GM12878 (cell line): ENCODE results near the gene SMIM44. TPM values are rescaled to one million over a fixed set of nuclear protein-coding genes. Genes with fewer than 3 reads are reported as not detected.
A peak's percentile ranks its signal among the peaks of the same experiment; 100 is the strongest.

Experiments
- ATAC-seq: fragments of 200-7000 bp; cut with Tn5 transposase; 3 replicates; pipeline ENCODE4 v1.9.1; 2020; ENCODE audit warnings: mild to moderate bottlenecking, moderate library complexity
- BruUV-seq: library from RNA; stranded (reverse); fragments of 400-500 nt; replicated peaks from 2 replicates; lab custom pipeline; 2021; lab: Mats Ljungman, UMichigan
- CTCF ChIA-PET: fragments of 300-600 bp; sonication (Branson Sonifier 250); formaldehyde crosslinking; extraction: SDS; loops from one replicate; lab custom pipeline; 2021; ENCODE audit warnings: inconsistent platforms; lab: Yijun Ruan, JAX
- POLR2A ChIA-PET: fragments of 350-600 bp; formaldehyde crosslinking; extraction: SDS; loops from one replicate; lab custom pipeline; 2021; ENCODE audit warnings: inconsistent platforms; lab: Charles Lee
- RAD21 ChIA-PET: fragments of 300-600 bp; sonication (Branson Sonifier 250); formaldehyde crosslinking; loops from one replicate; lab custom pipeline; 2023; ENCODE audit warnings: antibody characterized with exemption; ENCODE audit not compliant: unreplicated experiment; lab: Charles Lee
- SMC1A ChIA-PET: fragments of 300-600 bp; sonication (Branson Sonifier 250); formaldehyde crosslinking; loops from one replicate; lab custom pipeline; 2023; ENCODE audit not compliant: unreplicated experiment, uncharacterized antibody; lab: Charles Lee
- DNase-seq: peaks from one replicate; pipeline ENCODE4 v3.0.0-alpha.2; 2011; ENCODE audit warnings: low read depth, low spot score
- FAIRE-seq: peaks from 3 replicates; lab custom pipeline; 2011; peaks lifted over from hg19 to GRCh38; lab: Jason Lieb, UNC
- H2AFZ ChIP-seq: 2 replicates; pipeline ENCODE4 v1.6.0; 2011; ENCODE audit warnings: low read depth, low read length, control low read depth; ENCODE audit not compliant: control insufficient read depth
- H3K27ac ChIP-seq: 2 replicates; pipeline ENCODE4 v1.5.1; 2011; ENCODE audit warnings: control low read depth; ENCODE audit not compliant: control insufficient read depth, insufficient read depth
- H3K27me3 ChIP-seq, 2 experiments: replicated peaks in 1 of 2; 2 replicates each; pipeline versions ENCODE4 v1.6.0 to v1.6.1; 2011; ENCODE audit warnings: low read length in 1 of 2; ENCODE audit not compliant: control insufficient read depth in 2 of 2, insufficient read depth in 2 of 2
- H3K36me3 ChIP-seq, 2 experiments: 2 replicates each; pipeline ENCODE4 v1.5.1; 2011; ENCODE audit warnings: low read length in 1 of 2; ENCODE audit not compliant: control insufficient read depth in 2 of 2, insufficient read depth in 2 of 2
- H3K4me1 ChIP-seq: 2 replicates; pipeline ENCODE4 v1.6.1; 2011; ENCODE audit warnings: mild to moderate bottlenecking, low read length, moderate library complexity, mixed read lengths; ENCODE audit not compliant: control insufficient read depth, insufficient read depth
- H3K4me2 ChIP-seq: 2 replicates; pipeline ENCODE4 v1.6.0; 2011; ENCODE audit warnings: control low read depth; ENCODE audit not compliant: control insufficient read depth, insufficient read depth
- H3K4me3 ChIP-seq: fragments of 200-600 bp; sonication (generic); 2 replicates; pipeline ENCODE4 v1.5.1; 2016
- H3K79me2 ChIP-seq: 2 replicates; pipeline ENCODE4 v1.6.0; 2011; ENCODE audit warnings: low read length; ENCODE audit not compliant: control insufficient read depth, insufficient read depth
- H3K9ac ChIP-seq: 2 replicates; pipeline ENCODE4 v1.8.0; 2011; ENCODE audit warnings: low read length, control low read depth, mixed read lengths; ENCODE audit not compliant: control insufficient read depth, insufficient read depth
- H3K9me3 ChIP-seq: replicated peaks from 3 replicates; pipeline ENCODE4 v1.5.1; 2011; ENCODE audit warnings: mild to moderate bottlenecking, low read length; ENCODE audit not compliant: control insufficient read depth, insufficient read depth
- H4K20me1 ChIP-seq: 2 replicates; pipeline ENCODE4 v1.6.0; 2011; ENCODE audit not compliant: control insufficient read depth, insufficient read depth
- CBFB ChIP-seq: IDR thresholded peaks from 2 replicates; pipeline ENCODE4 v1.6.1; 2016; ENCODE audit warnings: antibody characterized with exemption, low read depth
- CTCF ChIP-seq, 3 experiments: IDR thresholded peaks in 2 of 3; conservative IDR thresholded peaks in 1 of 3; 2 replicates each; pipeline ENCODE4 v1.5.1; 2011; ENCODE audit warnings: low read depth in 3 of 3, low read length in 3 of 3, mild to moderate bottlenecking in 3 of 3, control low read depth in 2 of 3, moderate library complexity in 2 of 3, inconsistent platforms in 1 of 3, mixed read lengths in 1 of 3; ENCODE audit not compliant: control insufficient read depth in 2 of 3, insufficient read depth in 1 of 3; ENCODE audit errors: extremely low read depth in 1 of 3
- EGR1 ChIP-seq, 2 experiments: IDR thresholded peaks; 1 replicate in 1 of 2; 2 replicates in 1 of 2; pipeline ENCODE4 v1.6.1; 2011 to 2012; ENCODE audit warnings: low read depth in 2 of 2, low read length in 2 of 2, borderline replicate concordance in 1 of 2, mild to moderate bottlenecking in 1 of 2, moderate library complexity in 1 of 2
- FOXK2 ChIP-seq: fragments of 450-650 bp; IDR thresholded peaks from 2 replicates; pipeline ENCODE4 v1.6.1; 2017; ENCODE audit warnings: mild to moderate bottlenecking, moderate library complexity
- HDGF ChIP-seq: fragments of 450-650 bp; IDR thresholded peaks from 2 replicates; pipeline ENCODE4 v1.6.1; 2016; ENCODE audit warnings: antibody characterized with exemption
- IKZF1 ChIP-seq: fragments of 450-650 bp; conservative IDR thresholded peaks from 2 replicates; pipeline ENCODE4 v1.6.1; 2017; ENCODE audit warnings: antibody characterized with exemption, mild to moderate bottlenecking
- MEF2A ChIP-seq: IDR thresholded peaks from 2 replicates; pipeline ENCODE4 v1.6.1; 2011; ENCODE audit warnings: low read depth, mild to moderate bottlenecking, low read length, moderate library complexity; ENCODE audit not compliant: insufficient read depth
- MEF2B ChIP-seq: fragments of 450-650 bp; IDR thresholded peaks from 2 replicates; pipeline ENCODE4 v1.6.1; 2018; ENCODE audit warnings: mild to moderate bottlenecking, moderate library complexity; ENCODE audit not compliant: partially characterized antibody, poor library complexity, severe bottlenecking
- NR2F1 ChIP-seq: fragments of 450-650 bp; conservative IDR thresholded peaks from 2 replicates; pipeline ENCODE4 v1.6.1; 2017; ENCODE audit warnings: mild to moderate bottlenecking
- PAX5 ChIP-seq: IDR thresholded peaks from 2 replicates; pipeline ENCODE4 v1.6.1; 2011; ENCODE audit warnings: low read depth, low read length, borderline replicate concordance
- PKNOX1 ChIP-seq: fragments of 450-650 bp; IDR thresholded peaks from 2 replicates; pipeline ENCODE4 v1.6.1; 2016; ENCODE audit warnings: mild to moderate bottlenecking
- RAD21 ChIP-seq: IDR thresholded peaks from 2 replicates; pipeline ENCODE4 v1.6.1; 2011; ENCODE audit warnings: mild to moderate bottlenecking, low read depth, low read length, moderate library complexity; ENCODE audit not compliant: insufficient read depth
- RAD51 ChIP-seq: fragments of 450-650 bp; IDR thresholded peaks from 2 replicates; pipeline ENCODE4 v1.6.1; 2016; ENCODE audit warnings: moderate library complexity, mild to moderate bottlenecking, inconsistent platforms
- RB1 ChIP-seq: fragments of 450-650 bp; formaldehyde crosslinking; IDR thresholded peaks from 2 replicates; pipeline ENCODE4 v1.6.1; 2017; ENCODE audit warnings: mild to moderate bottlenecking, borderline replicate concordance
- RUNX3 ChIP-seq: IDR thresholded peaks from 2 replicates; pipeline ENCODE4 v1.6.1; 2012; ENCODE audit warnings: low read length, inconsistent platforms
- SMARCA5 ChIP-seq: fragments of 450-650 bp; IDR thresholded peaks from 2 replicates; pipeline ENCODE4 v1.6.1; 2017; ENCODE audit warnings: mild to moderate bottlenecking
- SMC3 ChIP-seq: IDR thresholded peaks from 2 replicates; pipeline ENCODE4 v1.6.1; 2011; ENCODE audit warnings: low read length, improper control_type of control experiment, borderline replicate concordance
- SRF ChIP-seq, 2 experiments: IDR thresholded peaks; 2 replicates each; pipeline ENCODE4 v1.6.1; 2011; ENCODE audit warnings: low read depth in 2 of 2, low read length in 2 of 2, mild to moderate bottlenecking in 1 of 2, moderate library complexity in 1 of 2
- TAF1 ChIP-seq: IDR thresholded peaks from 2 replicates; pipeline ENCODE4 v1.6.1; 2011; ENCODE audit warnings: mild to moderate bottlenecking, low read depth, low read length, borderline replicate concordance
- YY1 ChIP-seq: IDR thresholded peaks from 2 replicates; pipeline ENCODE4 v1.6.1; 2011; ENCODE audit warnings: low read depth, mild to moderate bottlenecking, low read length
- WGBS: methylation state at CpG from one replicate; pipeline ENCODE4 v1.1.6; 2016; ENCODE audit warnings: low lambda C conversion rate; ENCODE audit not compliant: insufficient replicate concordance, insufficient coverage; ENCODE audit errors: missing lambda C conversion rate; 5-methylcytosine and 5-hydroxymethylcytosine counted together
- in situ Hi-C: fragments of 300-500 bp; cut with MboI; formaldehyde crosslinking; loops from 9 replicates; pipeline ENCODE4 v1.14.3; 2018; ENCODE audit warnings: mixed read lengths
- intact Hi-C: fragments of 100-400 bp; cut with micrococcal nuclease; formaldehyde crosslinking; loops from one replicate; pipeline ENCODE4 v1.14.2; 2022; ENCODE audit not compliant: unreplicated experiment
- polyA plus RNA-seq, 11 experiments: library from polyadenylated mRNA; depleted of rRNA in 4 of 11; unstranded in 6 of 11; stranded (reverse) in 5 of 11; fragments of >200 nt; fragmentation: Nextera tagmentation in 4 of 11; fragmentation: Illumina TruSeq in 1 of 11; extraction: Ambion mirVana in 4 of 11; extraction: Trizol in 1 of 11; gene quantifications; 1 replicate in 1 of 11; 2 replicates in 10 of 11; pipeline versions ENCODE4 v1.2.1 to v1.2.3, GENCODE V29; 2011 to 2016; ENCODE audit warnings: inconsistent platforms in 2 of 11, missing spikeins in 2 of 11, low read depth in 1 of 11
- total RNA-seq, 4 experiments: library from RNA; depleted of rRNA in 3 of 4; stranded (reverse); fragments of >200 nt in 3 of 4; fragmentation: Illumina TruSeq in 1 of 4; extraction: Trizol in 1 of 4; gene quantifications; 2 replicates each; pipeline versions ENCODE4 v1.2.1 to v1.2.3, GENCODE V29; 2013 to 2021
- TF ChIP-seq, protein P1 (sequence below): IDR thresholded peaks from 2 replicates; pipeline ENCODE4 v1.6.1; 2011; ENCODE audit warnings: low read depth, mild to moderate bottlenecking, low read length, moderate library complexity, borderline replicate concordance; ENCODE audit errors: extremely low read depth

The SMIM44 gene
- total and polyA plus RNA-seq, 10 of the 15 experiments (the other 5 are each of a cell fraction or from before 2014, with no cell fraction given): not detected

DNA sequence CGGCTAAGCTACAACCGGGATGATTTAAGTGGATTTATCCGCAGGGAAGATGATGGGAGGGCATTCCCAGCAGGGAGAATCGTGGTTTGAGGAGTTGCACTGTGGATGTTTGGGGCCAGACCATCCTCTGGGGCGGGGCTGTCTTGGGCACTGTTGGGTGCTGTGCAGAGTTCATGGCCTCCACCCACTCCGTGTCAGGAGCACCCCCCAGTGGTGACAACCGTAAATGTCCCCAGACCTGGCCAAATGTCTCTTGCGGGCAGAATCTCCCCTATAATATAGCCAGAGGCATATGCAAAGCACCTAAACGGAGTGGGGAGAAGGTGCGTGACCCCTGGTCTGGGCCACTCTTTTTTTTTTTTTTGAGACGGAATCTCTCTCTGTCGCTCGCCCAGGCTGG lies 43.2 kb downstream of the SMIM44 start:
- no peaks in the 10 kb centered on the region; the same call in 1 of the 2 replicates for H3K79me2 ChIP-seq
- TF ChIP-seq PKNOX1 (no peak), CBFB (no peak), SMC3 (peak; percentile 69), FOXK2 (no peak), SMARCA5 (peak; percentile 55; the same call in 1 of the 2 replicates), MEF2A (no peak), IKZF1 (0 out of 2 replicates have a peak, but pooled peaks have one; percentile 14), CTCF (IDR thresholded peaks at IDR 0.05 in 2 of 3, conservative IDR thresholded peaks at IDR 0.05 in 1 of 3; ENCODE audit: control insufficient read depth in 2 of 3, extremely low read depth in 1 of 3, insufficient read depth in 1 of 3, low read depth in 3 of 3, low read length in 3 of 3) (peak; percentile 62 to 72 (median 63)), RAD21 (peak; percentile 60), MEF2B (no peak), RB1 (no peak), NR2F1 (peak; percentile 37), RUNX3 (0 out of 2 replicates have a peak, but pooled peaks have one; percentile 8), HDGF (no peak), RAD51 (no peak), PAX5 (no peak), EGR1 (IDR thresholded peaks at IDR 0.05; ENCODE audit: borderline replicate concordance in 1 of 2, low read depth in 2 of 2, low read length in 2 of 2) (peak in 1 of 2 experiments; percentile 26; a peak in 1 of 3 replicates), YY1 (peak; percentile 80), SRF (IDR thresholded peaks at IDR 0.05; ENCODE audit: low read depth in 2 of 2, low read length in 2 of 2) (no peak), TAF1 (no peak)
- TF ChIP-seq, protein P1, sequence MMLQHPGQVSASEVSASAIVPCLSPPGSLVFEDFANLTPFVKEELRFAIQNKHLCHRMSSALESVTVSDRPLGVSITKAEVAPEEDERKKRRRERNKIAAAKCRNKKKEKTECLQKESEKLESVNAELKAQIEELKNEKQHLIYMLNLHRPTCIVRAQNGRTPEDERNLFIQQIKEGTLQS: no peak
- intact Hi-C loops (loop anchor here (5.0 kb wide), 1 partner anchor 113 kb away; no protein-coding TSS in a partner anchor), in situ Hi-C loops (no loop called here)
- no peak overlapping the region for H3K27ac ChIP-seq
- RAD21 ChIA-PET: interaction anchor here (1.2 to 2.6 kb wide), 2 partner anchors 11 to 85 kb away, joined by 4 to 9 read pairs; no protein-coding TSS in a partner anchor
- SMC1A ChIA-PET: no interaction called here
- no peak overlapping the region for H2AFZ ChIP-seq
- H3K9ac ChIP-seq: no peak overlapping the region
- FAIRE-seq: no peak
- H3K4me2 ChIP-seq: no peak overlapping the region
- H3K27me3 ChIP-seq: no peaks in the 10 kb centered on the region
- no peak for DNase-seq
- no TSS peak for BruUV-seq
- no peaks in the 10 kb centered on the region for H3K4me1 ChIP-seq
- no peak overlapping the region for H3K4me3 ChIP-seq
- peak; percentile 71 for ATAC-seq
- POLR2A ChIA-PET: interaction anchor here (0.6 kb wide), 1 partner anchor 63 kb away, joined by 3 read pairs; no protein-coding TSS in a partner anchor
- CTCF ChIA-PET: interaction anchor here (1.1 to 1.5 kb wide), 2 partner anchors 33 to 110 kb away, joined by 3 to 4 read pairs; no protein-coding TSS in a partner anchor
- H3K9me3 ChIP-seq: no peaks in the 10 kb centered on the region
- H4K20me1 ChIP-seq: no peaks in the 10 kb centered on the region
- WGBS: 41% methylated on average over 11 of the region's 13 CpGs
- H3K36me3 ChIP-seq: peaks cover 15 to 18% of the 10 kb centered on the region in 2 experiments; a peak in 3 of 4 replicates
